Measurements from ENCODE around the gene DDX18. TPM values are rescaled to one million over a fixed set of nuclear protein-coding genes. Genes with fewer than 3 reads are reported as not detected.
"Not testable (repeated sequence)": the region's sequence is repeated elsewhere in the genome, so short reads cannot be mapped to it uniquely, and the experiment has no call there.

DDX18 gene
- total RNA-seq, 2 donors from 2014 or later, result 115 to 146 TPM

GRCh38 chr2:117815946-117816345 lies 1.5 kb downstream of the DDX18 start:
- H3K9me3 ChIP-seq (ENCODE audit: control insufficient read depth, low read length, poor library complexity, severe bottlenecking), result no peaks in the 10 kb centered on the region
- H3K36me3 Mint-ChIP-seq (ENCODE audit: low read depth), result peaks cover 9% of the 10 kb centered on the region
- no peak for DNase-seq
- peak overlapping the region; percentile 98 for H3K4me3 Mint-ChIP-seq
- no peak for ATAC-seq
- peak overlapping the region; percentile 100 for H3K27ac Mint-ChIP-seq
- peaks cover 21% of the 10 kb centered on the region for H3K4me1 Mint-ChIP-seq
- no peaks in the 10 kb centered on the region for H3K27me3 Mint-ChIP-seq

DNA sequence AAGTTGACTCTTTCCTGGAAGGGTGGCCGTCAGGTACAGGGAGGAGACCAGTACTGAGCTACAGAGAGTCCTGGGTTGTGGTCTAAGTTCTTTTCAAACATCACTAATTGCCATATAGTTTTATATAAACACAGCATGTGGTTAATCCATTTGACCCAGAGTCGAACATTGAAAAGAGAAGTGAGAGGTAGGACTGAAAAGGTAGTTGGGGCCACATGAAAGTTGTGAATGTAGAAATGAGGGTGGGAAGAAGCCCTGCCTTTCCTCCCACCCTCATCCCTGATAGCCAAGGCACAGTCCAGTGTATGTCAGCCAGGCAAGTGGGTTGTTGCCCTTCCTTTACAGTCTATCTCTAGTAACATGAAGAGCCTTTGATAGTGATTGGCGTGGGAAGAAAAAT lies 4.4 kb downstream of the DDX18 start:
- Mint-ChIP-seq H3K36me3 (ENCODE audit: low read depth) (peaks cover 17% of the 10 kb centered on the region), H3K27me3 (no peaks in the 10 kb centered on the region), H3K4me3 (no peak overlapping the region)

GRCh38 chr2:117820444-117820843 lies 6.0 kb downstream of the DDX18 start:
- peaks cover 12% of the 10 kb centered on the region for H3K4me1 Mint-ChIP-seq

More for the DNA sequence above, 4.4 kb downstream of the DDX18 start:
- no peak for ATAC-seq
- Mint-ChIP-seq H3K4me1 (peaks cover 21% of the 10 kb centered on the region), H3K27ac (peak overlapping the region; percentile 100)
- DNase-seq, result no peak
- H3K9me3 ChIP-seq (ENCODE audit: control insufficient read depth, low read length, poor library complexity, severe bottlenecking), result no peaks in the 10 kb centered on the region

DNA sequence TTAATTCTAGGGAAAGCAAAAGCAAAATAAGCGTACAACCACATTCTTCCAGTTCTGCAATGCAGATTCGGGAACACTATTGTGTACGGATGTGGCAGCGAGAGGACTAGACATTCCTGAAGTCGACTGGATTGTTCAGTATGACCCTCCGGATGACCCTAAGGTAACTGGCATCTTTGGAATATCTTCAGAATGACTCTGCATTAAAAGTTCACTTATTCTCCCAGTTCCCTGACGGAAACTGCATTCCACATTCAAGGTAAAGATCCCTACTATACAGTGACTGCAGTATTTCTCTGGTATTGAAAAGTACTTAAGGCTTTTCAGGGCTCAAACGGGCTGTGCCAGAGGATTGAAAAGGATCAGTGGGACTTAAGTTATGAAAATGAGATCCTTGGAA lies 10.9 kb downstream of the DDX18 start:
- Mint-ChIP-seq H3K27me3 (no peaks in the 10 kb centered on the region), H3K36me3 (ENCODE audit: low read depth) (peaks cover 23% of the 10 kb centered on the region), H3K4me1 (peaks cover 2% of the 10 kb centered on the region), H3K4me3 (no peak overlapping the region), H3K27ac (peak overlapping the region; percentile 24)
- ATAC-seq, result no peak
- H3K9me3 ChIP-seq (ENCODE audit: control insufficient read depth, low read length, poor library complexity, severe bottlenecking), result no peaks in the 10 kb centered on the region
- no peak for DNase-seq

More at GRCh38 chr2:117820444-117820843, 6.0 kb downstream of the DDX18 start:
- Mint-ChIP-seq H3K27me3 (no peaks in the 10 kb centered on the region), H3K4me3 (no peak overlapping the region), H3K27ac (peak overlapping the region; percentile 100), H3K36me3 (ENCODE audit: low read depth) (peaks cover 15% of the 10 kb centered on the region)
- peak; percentile 96 for ATAC-seq
- DNase-seq, result no peak
- no peaks in the 10 kb centered on the region for H3K9me3 ChIP-seq (ENCODE audit: control insufficient read depth, low read length, poor library complexity, severe bottlenecking)

DNA sequence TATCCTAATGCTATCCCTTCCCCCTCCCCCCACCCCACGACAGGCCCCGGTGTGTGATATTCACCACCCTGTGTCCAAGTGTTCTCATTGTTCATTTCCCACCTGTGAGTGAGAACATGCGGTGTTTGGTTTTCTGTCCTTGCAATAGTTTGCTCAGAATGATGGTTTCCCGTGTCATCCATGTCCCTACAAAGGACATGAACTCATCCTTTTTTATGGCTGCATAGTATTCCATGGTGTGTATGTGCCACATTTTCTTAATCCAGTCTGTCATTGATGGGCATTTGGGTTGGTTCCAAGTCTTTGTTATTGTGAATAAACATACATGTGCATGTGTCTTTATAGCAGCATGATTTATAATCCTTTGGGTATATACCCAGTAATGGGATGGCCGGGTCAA lies 13.0 kb downstream of the DDX18 start:
- not testable (repeated sequence) for H3K4me1 Mint-ChIP-seq; H3K27ac Mint-ChIP-seq; H3K4me3 Mint-ChIP-seq; H3K27me3 Mint-ChIP-seq; H3K9me3 ChIP-seq (ENCODE audit: control insufficient read depth, low read length, poor library complexity, severe bottlenecking); ATAC-seq; DNase-seq
- peaks cover 21% of the 10 kb centered on the region for H3K36me3 Mint-ChIP-seq (ENCODE audit: low read depth)

- Mint-ChIP-seq H3K27ac (peak overlapping the region; percentile 67), H3K4me3 (no peak overlapping the region), H3K27me3 (no peaks in the 10 kb centered on the region), H3K36me3 (ENCODE audit: low read depth) (peaks cover 18% of the 10 kb centered on the region), H3K4me1 (peaks cover 4% of the 10 kb centered on the region)
- H3K9me3 ChIP-seq (ENCODE audit: control insufficient read depth, low read length, poor library complexity, severe bottlenecking), result no peaks in the 10 kb centered on the region
- no peak for DNase-seq
- ATAC-seq, result no peak
Observed at GRCh38 chr2:117828870-117829269, 14.4 kb downstream of the DDX18 start.

- peaks cover 9% of the 10 kb centered on the region for H3K36me3 Mint-ChIP-seq (ENCODE audit: low read depth)
- DNase-seq (no peak), ATAC-seq (no peak)
- peak overlapping the region; percentile 68 for H3K27ac Mint-ChIP-seq
- no peaks in the 10 kb centered on the region for H3K9me3 ChIP-seq (ENCODE audit: control insufficient read depth, low read length, poor library complexity, severe bottlenecking)
- no peak overlapping the region for H3K4me3 Mint-ChIP-seq
- H3K4me1 Mint-ChIP-seq, result peaks cover 9% of the 10 kb centered on the region
- H3K27me3 Mint-ChIP-seq, result no peaks in the 10 kb centered on the region
Observed at GRCh38 chr2:117832332-117832731, 17.8 kb downstream of the DDX18 start.

- ATAC-seq (peak; percentile 44), DNase-seq (no peak)
- H3K27me3 Mint-ChIP-seq, result no peaks in the 10 kb centered on the region
- peaks cover 9% of the 10 kb centered on the region for H3K4me1 Mint-ChIP-seq
- no peak overlapping the region for H3K4me3 Mint-ChIP-seq
- peaks cover 6% of the 10 kb centered on the region for H3K36me3 Mint-ChIP-seq (ENCODE audit: low read depth)
- peak overlapping the region; percentile 68 for H3K27ac Mint-ChIP-seq
- H3K9me3 ChIP-seq (ENCODE audit: control insufficient read depth, low read length, poor library complexity, severe bottlenecking), result no peaks in the 10 kb centered on the region
Observed at GRCh38 chr2:117832905-117833613, 18.6 kb downstream of the DDX18 start.

DNA sequence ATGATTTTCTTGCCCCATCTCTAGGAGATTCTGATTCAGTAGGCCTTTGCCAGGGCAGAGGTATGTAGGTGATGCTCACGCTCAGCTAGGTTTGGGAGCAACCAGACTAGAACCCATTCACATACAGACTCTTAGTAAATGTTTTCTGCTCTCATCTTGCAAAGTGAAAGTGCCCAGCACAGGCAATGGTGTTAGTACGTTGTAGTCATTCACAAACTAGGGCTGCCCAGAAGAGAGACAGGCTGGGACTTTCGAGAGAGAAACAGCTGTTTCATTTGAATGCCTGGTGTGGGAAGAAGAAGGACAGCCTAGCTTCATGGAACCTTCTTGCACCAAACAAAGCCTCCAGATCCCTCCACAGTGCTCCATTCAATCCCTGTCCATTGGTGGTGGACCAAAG lies 19.4 kb downstream of the DDX18 start:
- Mint-ChIP-seq H3K4me1 (peaks cover 9% of the 10 kb centered on the region), H3K4me3 (no peak overlapping the region), H3K27ac (no peak overlapping the region), H3K36me3 (ENCODE audit: low read depth) (peaks cover 6% of the 10 kb centered on the region), H3K27me3 (no peaks in the 10 kb centered on the region)
- no peak for ATAC-seq
- no peaks in the 10 kb centered on the region for H3K9me3 ChIP-seq (ENCODE audit: control insufficient read depth, low read length, poor library complexity, severe bottlenecking)
- DNase-seq, result no peak

GRCh38 chr2:117834992-117835391 lies 20.5 kb downstream of the DDX18 start:
- ATAC-seq (no peak), DNase-seq (no peak)
- Mint-ChIP-seq H3K27ac (peak overlapping the region; percentile 82), H3K36me3 (ENCODE audit: low read depth) (peaks cover 3% of the 10 kb centered on the region), H3K4me3 (no peak overlapping the region), H3K4me1 (peaks cover 9% of the 10 kb centered on the region), H3K27me3 (no peaks in the 10 kb centered on the region)
- no peaks in the 10 kb centered on the region for H3K9me3 ChIP-seq (ENCODE audit: control insufficient read depth, low read length, poor library complexity, severe bottlenecking)

GRCh38 chr2:117835990-117836760 lies 21.7 kb downstream of the DDX18 start:
- Mint-ChIP-seq H3K4me3 (peak overlapping the region; percentile 79), H3K27me3 (no peaks in the 10 kb centered on the region), H3K36me3 (ENCODE audit: low read depth) (peaks cover 2% of the 10 kb centered on the region), H3K27ac (peak overlapping the region; percentile 82), H3K4me1 (peaks cover 8% of the 10 kb centered on the region)
- H3K9me3 ChIP-seq (ENCODE audit: control insufficient read depth, low read length, poor library complexity, severe bottlenecking), result no peaks in the 10 kb centered on the region
- DNase-seq (peak in 2 of 3 donors; percentile 30 to 35), ATAC-seq (peak; percentile 70)

DNA sequence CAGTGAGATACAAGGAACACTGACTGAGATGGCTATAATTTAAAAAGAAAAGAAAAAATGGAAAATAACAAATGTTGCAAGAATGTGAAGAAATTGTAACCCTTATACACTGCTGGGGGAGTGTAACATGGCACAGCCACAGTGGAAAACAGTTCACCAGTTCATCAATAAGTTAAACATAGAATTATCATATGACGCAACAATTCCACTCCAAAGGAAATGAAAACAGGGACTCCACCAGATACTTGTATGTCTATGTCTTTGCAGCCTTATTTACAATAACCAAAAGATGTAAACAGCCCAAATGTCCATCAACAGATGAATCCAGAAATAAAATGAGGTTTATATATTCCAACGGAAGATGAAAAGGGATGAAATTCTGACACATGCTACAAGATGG lies 30.8 kb downstream of the DDX18 start:
- ATAC-seq, result no peak
- Mint-ChIP-seq H3K4me3 (no peak overlapping the region), H3K27me3 (peaks cover 37% of the 10 kb centered on the region), H3K27ac (no peak overlapping the region), H3K36me3 (ENCODE audit: low read depth) (peaks cover 8% of the 10 kb centered on the region), H3K4me1 (no peaks in the 10 kb centered on the region)
- H3K9me3 ChIP-seq (ENCODE audit: control insufficient read depth, low read length, poor library complexity, severe bottlenecking), result no peaks in the 10 kb centered on the region
- no peak for DNase-seq

DNA sequence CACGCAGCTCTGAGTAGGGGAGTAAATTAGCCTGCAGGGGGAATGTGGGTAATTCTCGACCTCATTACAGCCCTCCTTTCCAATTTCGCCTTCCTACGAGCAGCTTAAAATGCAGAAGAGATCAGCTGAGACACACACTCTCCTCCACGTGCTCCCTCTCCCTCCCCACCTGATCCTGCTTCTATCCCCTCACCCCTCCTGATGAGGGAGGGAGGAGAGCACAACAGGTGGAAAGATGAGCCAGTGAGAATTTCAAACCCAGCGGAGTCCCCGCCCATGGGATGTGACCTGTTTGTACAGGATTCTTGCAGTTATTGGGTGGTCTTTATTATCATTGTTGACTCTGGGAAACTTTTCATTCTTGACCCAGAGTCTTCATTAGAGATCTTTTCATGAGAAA lies 35.5 kb downstream of the DDX18 start:
- H3K36me3 Mint-ChIP-seq (ENCODE audit: low read depth), result peaks cover 4% of the 10 kb centered on the region
- H3K27me3 Mint-ChIP-seq, result peaks cover 80% of the 10 kb centered on the region
- DNase-seq (no peak), ATAC-seq (no peak)
- H3K4me3 Mint-ChIP-seq, result no peak overlapping the region
- H3K4me1 Mint-ChIP-seq, result no peaks in the 10 kb centered on the region
- H3K27ac Mint-ChIP-seq, result no peak overlapping the region
- H3K9me3 ChIP-seq (ENCODE audit: control insufficient read depth, low read length, poor library complexity, severe bottlenecking), result no peaks in the 10 kb centered on the region
